Caco-2 (cell line): ENCODE measurements around the gene MTHFD1L. TPM values are rescaled to one million over a fixed set of nuclear protein-coding genes. Genes with fewer than 3 reads are reported as not detected.

Experiments
- BruUV-seq: library from RNA; stranded (reverse); fragments of 400-500 nt; replicated peaks from 2 replicates; lab custom pipeline; 2021; lab: Mats Ljungman, UMichigan
- CTCF ChIA-PET: fragments of 300-600 bp; sonication (Branson Sonifier 250); formaldehyde crosslinking; loops from one replicate; lab custom pipeline; 2022; ENCODE audit warnings: antibody characterized with exemption; lab: Charles Lee
- POLR2A ChIA-PET: fragments of 300-600 bp; sonication (Branson Sonifier 250); formaldehyde crosslinking; loops from one replicate; lab custom pipeline; 2022; ENCODE audit warnings: antibody characterized with exemption; lab: Charles Lee
- DNase-seq, 2 experiments: peaks; one replicate each; pipeline versions ENCODE4 v3.0.0 to v3.0.0-alpha.2; 2020 to 2022
- H3K27me3 ChIP-seq: replicated peaks from 2 replicates; pipeline ENCODE4 v1.6.0; 2011; ENCODE audit warnings: low read length; ENCODE audit not compliant: control insufficient read depth, insufficient read depth
- H3K36me3 ChIP-seq: 2 replicates; pipeline ENCODE4 v1.5.1; 2011; ENCODE audit warnings: low read length; ENCODE audit not compliant: control insufficient read depth, insufficient read depth
- H3K4me1 ChIP-seq: fragments of 250-450 bp; sonication (Bioruptor Pico); 2 replicates; pipeline ENCODE4 v1.5.1; 2020; ENCODE audit warnings: mild to moderate bottlenecking
- H3K4me3 ChIP-seq: 2 replicates; pipeline ENCODE4 v1.5.1; 2011; ENCODE audit warnings: low read depth, mild to moderate bottlenecking, control low read depth, low read length
- H3K9me3 ChIP-seq: fragments of 250-450 bp; sonication (Bioruptor Pico); 2 replicates; pipeline ENCODE4 v1.5.1; 2020; ENCODE audit warnings: mild to moderate bottlenecking, moderate library complexity
- H3K27ac Mint-ChIP-seq: one replicate; pipeline ENCODE4 v1.8.0; 2022; ENCODE audit warnings: mixed read lengths; ENCODE audit not compliant: unreplicated experiment
- H3K27me3 Mint-ChIP-seq: one replicate; pipeline ENCODE4 v1.8.0; 2022; ENCODE audit warnings: mixed read lengths; ENCODE audit not compliant: insufficient read depth, unreplicated experiment
- H3K36me3 Mint-ChIP-seq: one replicate; pipeline ENCODE4 v1.8.0; 2022; ENCODE audit warnings: mild to moderate bottlenecking, mixed read lengths; ENCODE audit not compliant: insufficient read depth, unreplicated experiment
- H3K4me1 Mint-ChIP-seq: one replicate; pipeline ENCODE4 v1.8.0; 2022; ENCODE audit warnings: low read depth, mixed read lengths; ENCODE audit not compliant: unreplicated experiment
- H3K4me3 Mint-ChIP-seq: one replicate; pipeline ENCODE4 v1.8.0; 2022; ENCODE audit warnings: mild to moderate bottlenecking, moderate library complexity, mixed read lengths; ENCODE audit not compliant: unreplicated experiment
- H3K9me3 Mint-ChIP-seq: one replicate; pipeline ENCODE4 v1.8.0; 2022; ENCODE audit warnings: mixed read lengths; ENCODE audit not compliant: unreplicated experiment
- CTCF ChIP-seq, 2 experiments: fragments of 200-600 bp in 1 of 2; IDR thresholded peaks; 1 replicate in 1 of 2; 2 replicates in 1 of 2; pipeline versions ENCODE4 v1.5.1 to v1.8.0; 2011 to 2022; ENCODE audit warnings: antibody characterized with exemption in 1 of 2, control low read depth in 1 of 2, inconsistent platforms in 1 of 2, low read depth in 1 of 2, low read length in 1 of 2, mild to moderate bottlenecking in 1 of 2, moderate library complexity in 1 of 2; ENCODE audit not compliant: insufficient read depth in 1 of 2, severe bottlenecking in 1 of 2, unreplicated experiment in 1 of 2
- intact Hi-C: fragments of 100-400 bp; cut with micrococcal nuclease; formaldehyde crosslinking; loops from one replicate; pipeline ENCODE4 v1.10.0; 2022; ENCODE audit not compliant: unreplicated experiment
- total RNA-seq: library from RNA; stranded (reverse); gene quantifications from 2 replicates; pipeline ENCODE4 v1.2.3, GENCODE V29; 2022

MTHFD1L gene
- total RNA-seq, 1 experiment from 2014 or later = 102 TPM

DNA sequence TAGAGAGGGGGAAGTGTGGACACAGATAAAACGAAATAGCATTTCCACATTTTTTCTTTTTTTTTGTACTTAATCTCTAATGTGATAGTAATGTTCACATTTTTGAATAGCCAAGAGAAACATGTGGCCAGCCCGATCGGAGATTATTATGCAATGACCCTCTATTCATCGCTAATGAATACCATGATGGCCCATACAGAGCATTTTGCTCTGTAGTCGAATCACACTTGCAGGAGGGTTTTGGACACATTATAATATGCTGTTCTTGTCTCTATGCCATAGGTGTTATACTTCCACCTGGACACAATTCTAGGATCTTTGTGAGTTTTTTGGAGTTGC, 60.1 kb downstream of the MTHFD1L start:
- no peak overlapping the region for H3K4me3 Mint-ChIP-seq
- ChIA-PET POLR2A (no interaction called here), CTCF (no interaction called here)
- Histone ChIP-seq H3K36me3 (no peaks in the 10 kb centered on the region; the same call in 1 of the 2 replicates), H3K4me3 (no peak overlapping the region), H3K27me3 (no peaks in the 10 kb centered on the region), H3K4me1 (peaks cover 15% of the 10 kb centered on the region; the same call in 1 of the 2 replicates), H3K9me3 (no peaks in the 10 kb centered on the region)
- intact Hi-C loops = no loop called here
- H3K27ac Mint-ChIP-seq = peak overlapping the region; percentile 80
- no peaks in the 10 kb centered on the region for H3K9me3 Mint-ChIP-seq
- H3K27me3 Mint-ChIP-seq = no peaks in the 10 kb centered on the region
- no peak for TF ChIP-seq CTCF (IDR thresholded peaks at IDR 0.05; ENCODE audit: insufficient read depth in 1 of 2, low read depth in 1 of 2, low read length in 1 of 2, severe bottlenecking in 1 of 2, unreplicated experiment in 1 of 2)
- peaks cover 75% of the 10 kb centered on the region for H3K36me3 Mint-ChIP-seq
- no TSS peak for BruUV-seq
- DNase-seq = no peak
- peaks cover 22% of the 10 kb centered on the region for H3K4me1 Mint-ChIP-seq

GRCh38 chr6:150925976-150926375, 60.5 kb downstream of the MTHFD1L start:
- peaks cover 75% of the 10 kb centered on the region for H3K36me3 Mint-ChIP-seq
- H3K4me1 Mint-ChIP-seq = peaks cover 22% of the 10 kb centered on the region
- CTCF ChIA-PET = interaction anchor here (1.8 kb wide), 1 partner anchor 34 kb away, joined by 9 read pairs; no protein-coding TSS in a partner anchor
- BruUV-seq = no TSS peak
- Histone ChIP-seq H3K9me3 (no peaks in the 10 kb centered on the region), H3K36me3 (no peaks in the 10 kb centered on the region; the same call in 1 of the 2 replicates), H3K4me1 (peaks cover 15% of the 10 kb centered on the region; the same call in 1 of the 2 replicates), H3K4me3 (no peak overlapping the region), H3K27me3 (no peaks in the 10 kb centered on the region)
- TF ChIP-seq CTCF (IDR thresholded peaks at IDR 0.05; ENCODE audit: insufficient read depth in 1 of 2, low read depth in 1 of 2, low read length in 1 of 2, severe bottlenecking in 1 of 2, unreplicated experiment in 1 of 2) = no peak
- H3K9me3 Mint-ChIP-seq = no peaks in the 10 kb centered on the region
- POLR2A ChIA-PET = no interaction called here
- H3K4me3 Mint-ChIP-seq = no peak overlapping the region
- peak overlapping the region; percentile 6 for H3K27ac Mint-ChIP-seq
- no peaks in the 10 kb centered on the region for H3K27me3 Mint-ChIP-seq
- intact Hi-C loops = no loop called here
- no peak for DNase-seq

DNA sequence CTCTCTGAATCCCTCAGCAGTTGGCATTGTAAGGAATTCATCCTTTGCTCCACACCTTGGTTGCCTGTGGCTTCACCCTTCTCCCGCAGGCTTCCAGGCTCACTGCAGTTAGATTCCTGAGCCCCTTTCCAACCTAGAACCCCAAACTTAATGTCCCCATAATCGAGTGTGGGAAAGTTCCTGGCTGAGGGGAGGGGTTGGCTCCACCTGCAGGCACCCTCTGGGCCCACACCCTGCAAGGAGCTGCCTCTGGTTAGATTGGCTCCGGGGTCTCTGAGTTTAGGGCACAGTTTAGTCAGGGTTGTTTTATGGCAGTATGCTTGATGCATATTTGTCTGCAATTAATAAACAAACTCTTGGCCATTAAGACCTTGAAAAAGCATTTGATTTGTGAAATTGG, 63.4 kb downstream of the MTHFD1L start:
- peak overlapping the region; percentile 21 for H3K27ac Mint-ChIP-seq
- ChIA-PET CTCF (interaction anchor here (1.1 to 2.1 kb wide), 2 partner anchors 37 to 111 kb away, joined by 3 to 18 read pairs; no protein-coding TSS in a partner anchor), POLR2A (no interaction called here)
- peaks cover 61% of the 10 kb centered on the region for H3K36me3 Mint-ChIP-seq
- no peaks in the 10 kb centered on the region for H3K9me3 Mint-ChIP-seq
- peak; percentile 51 to 60 for TF ChIP-seq CTCF (IDR thresholded peaks at IDR 0.05; ENCODE audit: insufficient read depth in 1 of 2, low read depth in 1 of 2, low read length in 1 of 2, severe bottlenecking in 1 of 2, unreplicated experiment in 1 of 2)
- no TSS peak for BruUV-seq
- H3K27me3 Mint-ChIP-seq = no peaks in the 10 kb centered on the region
- no peak overlapping the region for H3K4me3 Mint-ChIP-seq
- intact Hi-C loops = loop anchor here (1.0 kb wide), 1 partner anchor 37 kb away; no protein-coding TSS in a partner anchor
- peaks cover 34% of the 10 kb centered on the region for H3K4me1 Mint-ChIP-seq
- Histone ChIP-seq H3K36me3 (no peaks in the 10 kb centered on the region; the same call in 1 of the 2 replicates), H3K27me3 (no peaks in the 10 kb centered on the region), H3K4me1 (peaks cover 15% of the 10 kb centered on the region; the same call in 1 of the 2 replicates), H3K4me3 (no peak overlapping the region), H3K9me3 (no peaks in the 10 kb centered on the region)
- no peak for DNase-seq
